ENCODE results near the gene REG4.

The REG4 gene

GRCh38 chr1:119778886-119779560 lies 32.2 kb downstream of the REG4 start:
- no peak for DNase-seq

GRCh38 chr1:119778359-119778758 lies 32.9 kb downstream of the REG4 start:
- DNase-seq, result no peak

- no peak for DNase-seq
Measured at GRCh38 chr1:119774746-119775490, 36.3 kb downstream of the REG4 start.

- DNase-seq, result no peak
Measured at GRCh38 chr1:119773711-119774241, 37.5 kb downstream of the REG4 start.

GRCh38 chr1:119772298-119772697 lies 39.0 kb downstream of the REG4 start:
- no peak for DNase-seq

GRCh38 chr1:119771770-119772169 lies 39.5 kb downstream of the REG4 start:
- DNase-seq, result no peak

- no peak for DNase-seq
Measured at GRCh38 chr1:119771016-119771415, 40.2 kb downstream of the REG4 start.

GRCh38 chr1:119768778-119769177 lies 42.5 kb downstream of the REG4 start, which contains the start of gene HMGCS2:
Gene HMGCS2, minus strand, starts transcription at chr1:119768905. Its CDS starts 61 bp downstream, at chr1:119768844.
- DNase-seq, result no peak

GRCh38 chr1:119767486-119767885 lies 43.8 kb downstream of the REG4 start:
- DNase-seq, result no peak

- DNase-seq, result no peak
Measured at GRCh38 chr1:119766374-119766794, 44.9 kb downstream of the REG4 start.

GRCh38 chr1:119764220-119764619 lies 47.0 kb downstream of the REG4 start:
- no peak for DNase-seq

- no peak for DNase-seq
Measured at GRCh38 chr1:119762953-119763352, 48.3 kb downstream of the REG4 start.

GRCh38 chr1:119762409-119762808 lies 48.9 kb downstream of the REG4 start:
- DNase-seq, result no peak

- DNase-seq, result no peak
Measured at GRCh38 chr1:119758584-119758983, 52.7 kb downstream of the REG4 start.

GRCh38 chr1:119752592-119752991 lies 58.7 kb downstream of the REG4 start:
- DNase-seq, result no peak

- no peak for DNase-seq
Measured at GRCh38 chr1:119748040-119748439, 63.2 kb downstream of the REG4 start.

GRCh38 chr1:119747451-119747850 lies 63.8 kb downstream of the REG4 start:
- DNase-seq, result no peak

- no peak for DNase-seq
Measured at GRCh38 chr1:119745034-119745433, 66.2 kb downstream of the REG4 start.

- DNase-seq, result no peak
Measured at GRCh38 chr1:119744598-119744942, 66.7 kb downstream of the REG4 start.
